Small intestine (tissue), 7 donors: ENCODE measurements around the gene HBA2. TPM values are rescaled to one million over a fixed set of nuclear protein-coding genes. Genes with fewer than 3 reads are reported as not detected.

ENCODE experiments used
- DNase-seq, 2 donors: peaks; one replicate each; pipeline versions ENCODE4 v3.0.0 to v3.0.0-alpha.2; 2013
- FAIRE-seq: peaks from 2 replicates; lab custom pipeline; 2012; peaks lifted over from hg19 to GRCh38; lab: Jason Lieb, UNC
- H3K27ac ChIP-seq, 3 donors: one replicate each; pipeline ENCODE4 v1.5.1; 2013; ENCODE audit warnings: low read length in 2 of 3, mild to moderate bottlenecking in 2 of 3, control low read depth in 1 of 3, inconsistent platforms in 1 of 3, low read depth in 1 of 3, moderate library complexity in 1 of 3
- H3K27me3 ChIP-seq, 3 donors: one replicate each; pipeline ENCODE4 v1.6.1; 2013; ENCODE audit warnings: low read length in 3 of 3, inconsistent platforms in 1 of 3; ENCODE audit not compliant: control insufficient read depth in 3 of 3, insufficient read depth in 3 of 3
- H3K36me3 ChIP-seq, 3 donors: one replicate each; pipeline ENCODE4 v1.6.1; 2013; ENCODE audit warnings: low read length in 3 of 3, inconsistent platforms in 1 of 3, low read depth in 1 of 3, mild to moderate bottlenecking in 1 of 3, moderate library complexity in 1 of 3; ENCODE audit not compliant: control insufficient read depth in 3 of 3, insufficient read depth in 2 of 3
- H3K4me1 ChIP-seq, 3 donors: one replicate each; pipeline ENCODE4 v1.6.1; 2013; ENCODE audit warnings: low read length in 2 of 3, inconsistent platforms in 1 of 3, low read depth in 1 of 3, mild to moderate bottlenecking in 1 of 3, moderate library complexity in 1 of 3; ENCODE audit not compliant: control insufficient read depth in 3 of 3, insufficient read depth in 2 of 3
- H3K4me3 ChIP-seq, 3 donors: one replicate each; pipeline ENCODE4 v1.5.1; 2013; ENCODE audit warnings: low read length in 3 of 3, control low read depth in 1 of 3, inconsistent platforms in 1 of 3, low read depth in 1 of 3, mild to moderate bottlenecking in 1 of 3, moderate library complexity in 1 of 3
- H3K9me3 ChIP-seq, 2 donors: one replicate each; pipeline ENCODE4 v1.6.1; 2013; ENCODE audit warnings: low read depth in 1 of 2, low read length in 1 of 2; ENCODE audit not compliant: control insufficient read depth in 2 of 2, insufficient read depth in 1 of 2
- WGBS, 3 donors: extraction: QIAGEN DNeasy Blood & Tissue Kit; methylation state at CpG; one replicate each; pipeline ENCODE4 v1.1.7; 2013; 5-methylcytosine and 5-hydroxymethylcytosine counted together
- polyA plus RNA-seq, 4 donors: library from polyadenylated mRNA; stranded (reverse) in 3 of 4; unstranded in 1 of 4; fragments of 200-250 nt in 3 of 4; fragments of 120-200 nt in 1 of 4; gene quantifications; one replicate each; pipeline versions ENCODE4 v1.2.1 to v1.2.3, GENCODE V29; 2013
- donor health status: healthy with polysubstance abuse.
- donor health status: control.
- donor health status: control.
- donor health status: Bipolar disorder and iron deficiency.
- donor health status: healthy.

Gene HBA2
- polyA plus RNA-seq, 4 donors, result 3.2 to 515 (median 10.7) TPM; not detected in 1

GRCh38 chr16:185691-186090, 13.0 kb downstream of the HBA2 start:
- no peak overlapping the region for H3K4me3 ChIP-seq
- peaks cover 0 to 7% (median 2%) of the 10 kb centered on the region in 3 donors for H3K4me1 ChIP-seq
- no peaks in the 10 kb centered on the region for H3K9me3 ChIP-seq
- FAIRE-seq (no peak), DNase-seq (no peak)
- H3K27ac ChIP-seq, result no peak overlapping the region
- WGBS, 3 donors, result 74 to 89% (median 87%) methylated on average over 10 to 11 of the region's 11 CpGs
- peaks cover 0 to 4% (median under 1%) of the 10 kb centered on the region in 3 donors for H3K27me3 ChIP-seq
- peaks cover 8 to 49% (median 21%) of the 10 kb centered on the region in 3 donors for H3K36me3 ChIP-seq

GRCh38 chr16:187330-187729, 14.7 kb downstream of the HBA2 start:
- Histone ChIP-seq H3K4me3 (no peak overlapping the region), H3K36me3 (peaks cover 10 to 65% (median 29%) of the 10 kb centered on the region in 3 donors), H3K27me3 (no peaks in the 10 kb centered on the region), H3K4me1 (no peaks in the 10 kb centered on the region), H3K27ac (no peak overlapping the region), H3K9me3 (no peaks in the 10 kb centered on the region)
- FAIRE-seq, result no peak
- DNase-seq, result no peak
- 96 to 97% (median 97%) methylated on average over 8 of the region's 8 CpGs for WGBS, 3 donors

- WGBS, 3 donors, result 63 to 71% (median 65%) methylated on average over 8 of the region's 8 CpGs
- Histone ChIP-seq H3K4me3 (no peak overlapping the region), H3K27ac (no peak overlapping the region), H3K27me3 (no peaks in the 10 kb centered on the region), H3K9me3 (no peaks in the 10 kb centered on the region), H3K36me3 (peaks cover 13 to 75% (median 31%) of the 10 kb centered on the region in 3 donors), H3K4me1 (no peaks in the 10 kb centered on the region)
- FAIRE-seq (no peak), DNase-seq (no peak)
Measured at GRCh38 chr16:188674-189073, 16.0 kb downstream of the HBA2 start.

- Histone ChIP-seq H3K36me3 (peaks cover 19 to 85% (median 37%) of the 10 kb centered on the region in 3 donors), H3K9me3 (no peaks in the 10 kb centered on the region)
- 94 to 96% (median 95%) methylated on average over 32 to 34 of the region's 34 CpGs for WGBS, 3 donors
Measured at GRCh38 chr16:189604-190186, 17.0 kb downstream of the HBA2 start.

GRCh38 chr16:191831-192230, 19.2 kb downstream of the HBA2 start:
- Histone ChIP-seq H3K9me3 (no peaks in the 10 kb centered on the region), H3K4me1 (no peaks in the 10 kb centered on the region), H3K27ac (no peak overlapping the region), H3K27me3 (no peaks in the 10 kb centered on the region), H3K4me3 (no peak overlapping the region), H3K36me3 (peaks cover 20 to 97% (median 45%) of the 10 kb centered on the region in 3 donors)
- WGBS, 3 donors, result 93 to 96% (median 94%) methylated on average over 4 of the region's 4 CpGs
- DNase-seq, result no peak
- no peak for FAIRE-seq

More at GRCh38 chr16:189604-190186, 17.0 kb downstream of the HBA2 start:
- no peaks in the 10 kb centered on the region for H3K27me3 ChIP-seq
- no peak overlapping the region for H3K4me3 ChIP-seq
- FAIRE-seq, result no peak
- no peak for DNase-seq
- H3K27ac ChIP-seq, result no peak overlapping the region
- no peaks in the 10 kb centered on the region for H3K4me1 ChIP-seq

- 94 to 97% (median 96%) methylated on average over 11 of the region's 11 CpGs for WGBS, 3 donors
Measured at GRCh38 chr16:192686-193085, 20.0 kb downstream of the HBA2 start.

GRCh38 chr16:193441-193840, 20.8 kb downstream of the HBA2 start:
- Histone ChIP-seq H3K27ac (no peak overlapping the region), H3K4me3 (no peak overlapping the region), H3K36me3 (peaks cover 26 to 97% (median 41%) of the 10 kb centered on the region in 3 donors), H3K4me1 (no peaks in the 10 kb centered on the region), H3K27me3 (no peaks in the 10 kb centered on the region), H3K9me3 (no peaks in the 10 kb centered on the region)
- FAIRE-seq, result no peak
- 93 to 98% (median 97%) methylated on average over 12 to 15 of the region's 15 CpGs for WGBS, 3 donors
- no peak for DNase-seq

More at GRCh38 chr16:192686-193085, 20.0 kb downstream of the HBA2 start:
- Histone ChIP-seq H3K27me3 (no peaks in the 10 kb centered on the region), H3K9me3 (no peaks in the 10 kb centered on the region), H3K4me3 (no peak overlapping the region), H3K4me1 (no peaks in the 10 kb centered on the region), H3K27ac (no peak overlapping the region), H3K36me3 (peaks cover 23 to 98% (median 42%) of the 10 kb centered on the region in 3 donors)
- FAIRE-seq (no peak), DNase-seq (no peak)

GRCh38 chr16:194516-194915, 21.8 kb downstream of the HBA2 start:
- Histone ChIP-seq H3K27ac (no peak overlapping the region), H3K9me3 (no peaks in the 10 kb centered on the region), H3K4me3 (no peak overlapping the region), H3K4me1 (no peaks in the 10 kb centered on the region), H3K27me3 (no peaks in the 10 kb centered on the region), H3K36me3 (peaks cover 28 to 97% (median 36%) of the 10 kb centered on the region in 3 donors)
- DNase-seq (no peak), FAIRE-seq (no peak)
- 88 to 97% (median 97%) methylated on average over 6 of the region's 6 CpGs for WGBS, 3 donors
